HL-60 (cell line): ENCODE measurements around the gene PARN.

Source experiments
- TF ChIP-seq, protein P1 (sequence below): IDR thresholded peaks from 2 replicates; pipeline ENCODE4 v1.6.1; 2012; ENCODE audit warnings: low read depth; ENCODE audit not compliant: insufficient replicate concordance
- TF ChIP-seq, protein P2 (sequence below): IDR thresholded peaks from one replicate; pipeline ENCODE4 v1.5.1; 2011; ENCODE audit warnings: low read length, control low read depth, inconsistent platforms; ENCODE audit not compliant: insufficient read depth

DNA sequence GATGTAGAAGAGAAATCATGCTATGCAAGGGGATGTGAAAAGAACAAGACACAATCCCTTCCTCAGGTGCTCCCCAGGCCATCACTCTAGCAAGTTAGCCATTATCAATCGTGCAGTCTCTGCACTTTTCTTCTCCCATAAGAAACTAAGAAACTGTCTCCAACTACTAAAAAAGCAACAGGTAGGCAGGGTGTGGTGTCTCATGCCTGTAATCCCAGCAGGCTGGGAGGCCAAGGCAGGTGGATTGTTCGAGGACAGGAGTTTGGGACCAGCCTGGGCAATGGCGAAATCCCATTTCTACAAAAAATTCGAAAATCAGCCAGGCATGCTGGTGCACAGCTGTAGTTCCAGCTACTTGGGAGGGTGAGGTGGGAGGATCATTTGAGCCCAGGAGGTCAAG, 13.8 kb downstream of the PARN start:
- TF ChIP-seq, protein P1, sequence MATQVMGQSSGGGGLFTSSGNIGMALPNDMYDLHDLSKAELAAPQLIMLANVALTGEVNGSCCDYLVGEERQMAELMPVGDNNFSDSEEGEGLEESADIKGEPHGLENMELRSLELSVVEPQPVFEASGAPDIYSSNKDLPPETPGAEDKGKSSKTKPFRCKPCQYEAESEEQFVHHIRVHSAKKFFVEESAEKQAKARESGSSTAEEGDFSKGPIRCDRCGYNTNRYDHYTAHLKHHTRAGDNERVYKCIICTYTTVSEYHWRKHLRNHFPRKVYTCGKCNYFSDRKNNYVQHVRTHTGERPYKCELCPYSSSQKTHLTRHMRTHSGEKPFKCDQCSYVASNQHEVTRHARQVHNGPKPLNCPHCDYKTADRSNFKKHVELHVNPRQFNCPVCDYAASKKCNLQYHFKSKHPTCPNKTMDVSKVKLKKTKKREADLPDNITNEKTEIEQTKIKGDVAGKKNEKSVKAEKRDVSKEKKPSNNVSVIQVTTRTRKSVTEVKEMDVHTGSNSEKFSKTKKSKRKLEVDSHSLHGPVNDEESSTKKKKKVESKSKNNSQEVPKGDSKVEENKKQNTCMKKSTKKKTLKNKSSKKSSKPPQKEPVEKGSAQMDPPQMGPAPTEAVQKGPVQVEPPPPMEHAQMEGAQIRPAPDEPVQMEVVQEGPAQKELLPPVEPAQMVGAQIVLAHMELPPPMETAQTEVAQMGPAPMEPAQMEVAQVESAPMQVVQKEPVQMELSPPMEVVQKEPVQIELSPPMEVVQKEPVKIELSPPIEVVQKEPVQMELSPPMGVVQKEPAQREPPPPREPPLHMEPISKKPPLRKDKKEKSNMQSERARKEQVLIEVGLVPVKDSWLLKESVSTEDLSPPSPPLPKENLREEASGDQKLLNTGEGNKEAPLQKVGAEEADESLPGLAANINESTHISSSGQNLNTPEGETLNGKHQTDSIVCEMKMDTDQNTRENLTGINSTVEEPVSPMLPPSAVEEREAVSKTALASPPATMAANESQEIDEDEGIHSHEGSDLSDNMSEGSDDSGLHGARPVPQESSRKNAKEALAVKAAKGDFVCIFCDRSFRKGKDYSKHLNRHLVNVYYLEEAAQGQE, result no peak
- TF ChIP-seq, protein P2, sequence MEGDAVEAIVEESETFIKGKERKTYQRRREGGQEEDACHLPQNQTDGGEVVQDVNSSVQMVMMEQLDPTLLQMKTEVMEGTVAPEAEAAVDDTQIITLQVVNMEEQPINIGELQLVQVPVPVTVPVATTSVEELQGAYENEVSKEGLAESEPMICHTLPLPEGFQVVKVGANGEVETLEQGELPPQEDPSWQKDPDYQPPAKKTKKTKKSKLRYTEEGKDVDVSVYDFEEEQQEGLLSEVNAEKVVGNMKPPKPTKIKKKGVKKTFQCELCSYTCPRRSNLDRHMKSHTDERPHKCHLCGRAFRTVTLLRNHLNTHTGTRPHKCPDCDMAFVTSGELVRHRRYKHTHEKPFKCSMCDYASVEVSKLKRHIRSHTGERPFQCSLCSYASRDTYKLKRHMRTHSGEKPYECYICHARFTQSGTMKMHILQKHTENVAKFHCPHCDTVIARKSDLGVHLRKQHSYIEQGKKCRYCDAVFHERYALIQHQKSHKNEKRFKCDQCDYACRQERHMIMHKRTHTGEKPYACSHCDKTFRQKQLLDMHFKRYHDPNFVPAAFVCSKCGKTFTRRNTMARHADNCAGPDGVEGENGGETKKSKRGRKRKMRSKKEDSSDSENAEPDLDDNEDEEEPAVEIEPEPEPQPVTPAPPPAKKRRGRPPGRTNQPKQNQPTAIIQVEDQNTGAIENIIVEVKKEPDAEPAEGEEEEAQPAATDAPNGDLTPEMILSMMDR, result no peak
